AG09319 (cell line): ENCODE measurements around the gene BZW2.

ENCODE experiments used
- DNase-seq: peaks from one replicate; pipeline ENCODE4 v3.0.0-alpha.2; 2010; ENCODE audit warnings: low read depth; ENCODE audit errors: extremely low read depth
- TF ChIP-seq, protein P1 (sequence below): IDR thresholded peaks from 2 replicates; pipeline ENCODE4 v1.5.1; 2011; ENCODE audit warnings: low read depth, mild to moderate bottlenecking, inconsistent platforms, low read length, moderate library complexity

Gene BZW2

DNA sequence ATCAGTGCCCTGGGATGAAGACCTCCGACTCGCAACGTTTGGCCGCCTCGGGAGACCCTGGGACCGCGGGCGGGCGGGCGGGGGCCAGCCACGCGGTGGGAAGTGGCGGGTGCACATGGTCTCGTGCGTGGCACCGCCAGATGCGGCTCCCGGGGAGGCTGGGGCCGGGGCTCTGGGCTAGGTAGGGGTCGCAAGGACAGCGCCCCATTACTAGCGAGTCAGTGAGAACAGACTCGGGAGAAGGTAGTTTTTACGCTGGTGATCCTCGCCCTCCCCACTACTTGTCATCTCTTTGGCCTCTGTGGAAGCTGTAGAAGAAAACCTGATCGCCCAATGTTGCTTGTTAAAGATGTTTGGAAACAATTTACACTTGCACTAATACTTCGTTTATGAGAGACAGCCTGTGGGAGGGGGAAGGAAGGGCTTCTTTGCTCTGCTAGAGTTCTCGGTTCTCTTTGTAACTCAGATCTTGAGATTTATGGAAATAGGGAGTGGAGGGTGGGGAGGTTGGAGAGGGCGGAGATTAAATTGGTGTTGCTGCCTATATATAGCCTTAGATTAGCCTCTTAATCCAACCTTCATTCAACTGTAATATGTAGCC, 591 bp downstream of the BZW2 start:
- DNase-seq, result no peak
- TF ChIP-seq, protein P1, sequence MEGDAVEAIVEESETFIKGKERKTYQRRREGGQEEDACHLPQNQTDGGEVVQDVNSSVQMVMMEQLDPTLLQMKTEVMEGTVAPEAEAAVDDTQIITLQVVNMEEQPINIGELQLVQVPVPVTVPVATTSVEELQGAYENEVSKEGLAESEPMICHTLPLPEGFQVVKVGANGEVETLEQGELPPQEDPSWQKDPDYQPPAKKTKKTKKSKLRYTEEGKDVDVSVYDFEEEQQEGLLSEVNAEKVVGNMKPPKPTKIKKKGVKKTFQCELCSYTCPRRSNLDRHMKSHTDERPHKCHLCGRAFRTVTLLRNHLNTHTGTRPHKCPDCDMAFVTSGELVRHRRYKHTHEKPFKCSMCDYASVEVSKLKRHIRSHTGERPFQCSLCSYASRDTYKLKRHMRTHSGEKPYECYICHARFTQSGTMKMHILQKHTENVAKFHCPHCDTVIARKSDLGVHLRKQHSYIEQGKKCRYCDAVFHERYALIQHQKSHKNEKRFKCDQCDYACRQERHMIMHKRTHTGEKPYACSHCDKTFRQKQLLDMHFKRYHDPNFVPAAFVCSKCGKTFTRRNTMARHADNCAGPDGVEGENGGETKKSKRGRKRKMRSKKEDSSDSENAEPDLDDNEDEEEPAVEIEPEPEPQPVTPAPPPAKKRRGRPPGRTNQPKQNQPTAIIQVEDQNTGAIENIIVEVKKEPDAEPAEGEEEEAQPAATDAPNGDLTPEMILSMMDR, result no peak

DNA sequence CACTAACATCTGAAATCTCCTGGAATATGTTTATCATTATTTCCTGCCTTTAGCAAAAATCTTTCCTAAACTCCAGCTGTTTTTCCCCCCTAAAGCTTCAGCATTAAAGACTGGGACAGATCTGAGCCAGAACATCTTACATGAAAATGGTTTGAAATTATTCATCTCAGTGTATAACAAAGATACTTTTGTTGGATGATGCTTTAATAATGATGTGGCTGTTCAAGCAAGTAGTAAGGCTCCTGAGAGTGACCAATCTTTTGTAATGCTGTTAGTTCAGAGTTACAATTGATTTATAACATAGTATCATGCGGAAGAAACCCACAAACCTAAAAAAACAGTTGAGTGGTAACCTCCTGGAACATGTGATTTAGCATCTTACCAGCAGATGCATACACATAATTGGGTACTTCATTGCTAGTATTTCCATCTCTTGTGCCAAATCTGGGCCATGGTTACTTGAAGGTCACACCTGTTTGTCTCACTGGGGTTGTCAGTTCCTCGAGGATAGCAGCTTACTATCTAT, 1.5 kb downstream of the BZW2 start:
- DNase-seq, result no peak
- TF ChIP-seq, protein P1, result no peak

DNA sequence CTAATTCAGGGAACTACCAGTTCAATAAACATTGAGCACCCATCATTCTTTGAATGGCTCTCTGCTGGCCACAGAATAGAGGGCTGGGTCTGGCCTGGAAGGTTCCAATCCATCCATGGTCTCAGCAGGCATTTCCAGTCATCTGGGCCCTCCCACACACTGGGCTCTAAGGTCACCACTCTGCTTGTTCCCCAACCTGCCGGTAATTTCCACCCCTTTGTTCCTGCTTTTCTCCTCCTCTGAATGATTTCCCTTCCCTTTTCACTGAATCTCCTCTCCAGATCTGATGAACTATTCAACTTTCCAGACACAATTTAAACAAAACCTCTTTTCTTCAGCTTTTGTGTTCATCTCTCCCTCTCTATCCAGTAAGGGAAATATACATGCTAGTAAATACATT, 2.6 kb downstream of the BZW2 start:
- TF ChIP-seq, protein P1, result no peak
- no peak for DNase-seq

DNA sequence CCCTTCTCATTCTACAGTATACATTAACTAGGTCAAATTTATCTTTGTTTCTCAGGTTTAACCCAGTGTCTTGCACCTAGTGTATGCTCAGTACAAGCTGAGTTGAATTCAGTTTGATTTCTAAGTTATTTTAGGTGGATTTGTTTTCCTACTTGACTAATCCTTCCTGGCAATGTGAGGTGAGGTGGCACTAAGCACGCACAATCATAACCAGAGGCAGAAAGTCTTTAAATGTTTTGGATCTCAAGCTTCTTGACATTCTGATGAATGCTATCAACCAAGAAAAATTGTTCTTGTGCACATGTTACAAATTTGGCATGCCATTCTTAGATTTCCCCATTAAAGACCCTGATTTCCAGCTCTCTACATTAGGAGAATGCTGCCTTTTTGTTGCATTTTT, 3.2 kb downstream of the BZW2 start:
- TF ChIP-seq, protein P1, result no peak

GRCh38 chr7:16650266-16650665, 4.3 kb downstream of the BZW2 start:
- no peak for DNase-seq
- TF ChIP-seq, protein P1, result no peak

More for the DNA sequence above, 3.2 kb downstream of the BZW2 start:
- no peak for DNase-seq

DNA sequence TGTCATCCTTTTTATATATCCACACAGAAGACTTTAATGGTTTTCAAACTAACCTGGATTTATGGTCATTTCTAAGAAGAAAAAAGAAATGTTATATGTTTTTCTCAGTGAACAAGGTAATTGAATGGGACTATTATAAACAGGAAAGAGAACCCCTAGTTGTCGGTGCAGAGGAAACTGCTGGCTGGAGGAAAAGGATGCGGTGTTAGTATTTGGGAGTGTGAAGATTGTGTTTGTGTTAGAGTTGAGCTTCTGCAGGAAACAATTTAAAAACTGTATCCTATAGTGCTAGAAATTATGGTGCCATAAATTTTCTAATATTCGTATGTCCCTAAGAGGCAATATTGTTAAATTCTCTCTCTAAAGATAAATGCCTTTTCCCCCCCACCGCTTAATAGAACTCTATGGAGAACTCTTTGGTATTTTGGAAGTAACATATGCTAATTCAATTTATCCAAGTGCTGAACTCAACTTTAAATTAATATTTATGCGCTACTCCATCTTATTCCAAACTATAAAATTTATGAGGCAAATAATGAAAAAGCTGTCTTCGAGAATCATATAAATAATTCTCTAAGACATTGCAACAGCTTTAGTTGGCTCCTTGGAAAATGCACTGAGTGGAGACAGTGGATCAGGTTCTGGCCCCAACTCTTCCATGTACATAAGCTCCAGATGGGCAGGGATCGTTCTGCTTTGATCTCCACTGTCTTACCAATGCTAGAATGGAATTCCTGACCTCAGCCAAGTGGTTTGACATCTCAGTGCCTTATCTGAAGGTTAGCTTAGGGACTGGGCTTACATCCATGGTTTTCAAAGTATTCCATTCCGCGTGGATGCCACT, 5.6 kb downstream of the BZW2 start:
- no peak for DNase-seq
- TF ChIP-seq, protein P1, result no peak

DNA sequence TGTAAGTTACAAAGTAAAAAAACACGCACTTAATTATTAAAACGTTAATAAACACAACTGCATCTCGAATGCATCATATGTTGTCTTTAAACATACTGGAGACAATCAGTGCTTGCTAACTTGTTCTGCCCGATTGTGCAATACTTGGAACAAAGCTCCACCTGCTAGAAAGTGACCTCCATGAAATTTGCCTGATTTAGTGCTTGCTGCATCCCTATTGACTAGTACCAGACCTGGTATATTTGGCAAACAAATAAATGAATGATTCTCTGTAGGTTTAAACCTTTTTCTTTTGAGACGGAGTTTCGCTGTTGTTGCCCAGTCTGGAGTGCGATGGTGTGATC, 6.2 kb downstream of the BZW2 start:
- no peak for DNase-seq
- TF ChIP-seq, protein P1, result no peak
